ENCODE data around the gene MYO15A.

- TF ChIP-seq EP300 (IDR thresholded peaks at IDR 0.05) (no peak), CTCF (IDR thresholded peaks at IDR 0.05) (no peak), POLR2A (IDR thresholded peaks at IDR 0.05) (no peak)
These were observed 99.5 kb downstream of the MYO15A start for GRCh38 chr17:18208092-18208491.
